GM12878 (cell line): ENCODE measurements around the gene LIPG. TPM values are rescaled to one million over a fixed set of nuclear protein-coding genes. Genes with fewer than 3 reads are reported as not detected.

ENCODE experiments used
- ATAC-seq: fragments of 200-7000 bp; cut with Tn5 transposase; 3 replicates; pipeline ENCODE4 v1.9.1; 2020; ENCODE audit warnings: mild to moderate bottlenecking, moderate library complexity
- BruUV-seq: library from RNA; stranded (reverse); fragments of 400-500 nt; replicated peaks from 2 replicates; lab custom pipeline; 2021; lab: Mats Ljungman, UMichigan
- CTCF ChIA-PET: fragments of 300-600 bp; sonication (Branson Sonifier 250); formaldehyde crosslinking; extraction: SDS; loops from one replicate; lab custom pipeline; 2021; ENCODE audit warnings: inconsistent platforms; lab: Yijun Ruan, JAX
- POLR2A ChIA-PET: fragments of 350-600 bp; formaldehyde crosslinking; extraction: SDS; loops from one replicate; lab custom pipeline; 2021; ENCODE audit warnings: inconsistent platforms; lab: Charles Lee
- RAD21 ChIA-PET: fragments of 300-600 bp; sonication (Branson Sonifier 250); formaldehyde crosslinking; loops from one replicate; lab custom pipeline; 2023; ENCODE audit warnings: antibody characterized with exemption; ENCODE audit not compliant: unreplicated experiment; lab: Charles Lee
- SMC1A ChIA-PET: fragments of 300-600 bp; sonication (Branson Sonifier 250); formaldehyde crosslinking; loops from one replicate; lab custom pipeline; 2023; ENCODE audit not compliant: unreplicated experiment, uncharacterized antibody; lab: Charles Lee
- DNase-seq: peaks from one replicate; pipeline ENCODE4 v3.0.0-alpha.2; 2011; ENCODE audit warnings: low read depth, low spot score
- FAIRE-seq: peaks from 3 replicates; lab custom pipeline; 2011; peaks lifted over from hg19 to GRCh38; lab: Jason Lieb, UNC
- H2AFZ ChIP-seq: 2 replicates; pipeline ENCODE4 v1.6.0; 2011; ENCODE audit warnings: low read depth, low read length, control low read depth; ENCODE audit not compliant: control insufficient read depth
- H3K27ac ChIP-seq: 2 replicates; pipeline ENCODE4 v1.5.1; 2011; ENCODE audit warnings: control low read depth; ENCODE audit not compliant: control insufficient read depth, insufficient read depth
- H3K27me3 ChIP-seq, 2 experiments: replicated peaks in 1 of 2; 2 replicates each; pipeline versions ENCODE4 v1.6.0 to v1.6.1; 2011; ENCODE audit warnings: low read length in 1 of 2; ENCODE audit not compliant: control insufficient read depth in 2 of 2, insufficient read depth in 2 of 2
- H3K36me3 ChIP-seq, 2 experiments: 2 replicates each; pipeline ENCODE4 v1.5.1; 2011; ENCODE audit warnings: low read length in 1 of 2; ENCODE audit not compliant: control insufficient read depth in 2 of 2, insufficient read depth in 2 of 2
- H3K4me1 ChIP-seq: 2 replicates; pipeline ENCODE4 v1.6.1; 2011; ENCODE audit warnings: mild to moderate bottlenecking, low read length, moderate library complexity, mixed read lengths; ENCODE audit not compliant: control insufficient read depth, insufficient read depth
- H3K4me2 ChIP-seq: 2 replicates; pipeline ENCODE4 v1.6.0; 2011; ENCODE audit warnings: control low read depth; ENCODE audit not compliant: control insufficient read depth, insufficient read depth
- H3K4me3 ChIP-seq: fragments of 200-600 bp; sonication (generic); 2 replicates; pipeline ENCODE4 v1.5.1; 2016
- H3K79me2 ChIP-seq: 2 replicates; pipeline ENCODE4 v1.6.0; 2011; ENCODE audit warnings: low read length; ENCODE audit not compliant: control insufficient read depth, insufficient read depth
- H3K9ac ChIP-seq: 2 replicates; pipeline ENCODE4 v1.8.0; 2011; ENCODE audit warnings: low read length, control low read depth, mixed read lengths; ENCODE audit not compliant: control insufficient read depth, insufficient read depth
- H3K9me3 ChIP-seq: replicated peaks from 3 replicates; pipeline ENCODE4 v1.5.1; 2011; ENCODE audit warnings: mild to moderate bottlenecking, low read length; ENCODE audit not compliant: control insufficient read depth, insufficient read depth
- H4K20me1 ChIP-seq: 2 replicates; pipeline ENCODE4 v1.6.0; 2011; ENCODE audit not compliant: control insufficient read depth, insufficient read depth
- CREB1 ChIP-seq: IDR thresholded peaks from 2 replicates; pipeline ENCODE4 v1.6.1; 2012; ENCODE audit warnings: low read depth, mild to moderate bottlenecking, inconsistent platforms
- ETV6 ChIP-seq, 2 experiments: fragments of 450-650 bp in 1 of 2; IDR thresholded peaks in 1 of 2; conservative IDR thresholded peaks in 1 of 2; 2 replicates each; pipeline ENCODE4 v1.6.1; 2014; ENCODE audit warnings: antibody characterized with exemption in 1 of 2, borderline replicate concordance in 1 of 2, low read depth in 1 of 2, mild to moderate bottlenecking in 1 of 2, moderate library complexity in 1 of 2
- NRF1 ChIP-seq: conservative IDR thresholded peaks from 2 replicates; pipeline ENCODE4 v1.6.1; 2011; ENCODE audit warnings: mild to moderate bottlenecking, low read depth, low read length, improper control_type of control experiment
- POLR2A ChIP-seq: IDR thresholded peaks from 2 replicates; pipeline ENCODE4 v1.6.1; 2011; ENCODE audit warnings: low read depth, mild to moderate bottlenecking, low read length
- SMAD5 ChIP-seq: IDR thresholded peaks from 2 replicates; pipeline ENCODE4 v1.6.1; 2016; ENCODE audit warnings: antibody characterized with exemption, low read depth
- SREBF2 ChIP-seq: IDR thresholded peaks from 2 replicates; pipeline ENCODE4 v1.6.1; 2012; ENCODE audit warnings: mild to moderate bottlenecking, low read length
- WRNIP1 ChIP-seq: IDR thresholded peaks from 2 replicates; pipeline ENCODE4 v1.6.1; 2011; ENCODE audit warnings: low read depth, low read length, improper control_type of control experiment, borderline replicate concordance
- ZNF217 ChIP-seq: fragments of 450-650 bp; IDR thresholded peaks from 2 replicates; pipeline ENCODE4 v1.6.1; 2017; ENCODE audit warnings: antibody characterized with exemption, mild to moderate bottlenecking
- WGBS: methylation state at CpG from one replicate; pipeline ENCODE4 v1.1.6; 2016; ENCODE audit warnings: low lambda C conversion rate; ENCODE audit not compliant: insufficient replicate concordance, insufficient coverage; ENCODE audit errors: missing lambda C conversion rate; 5-methylcytosine and 5-hydroxymethylcytosine counted together
- in situ Hi-C: fragments of 300-500 bp; cut with MboI; formaldehyde crosslinking; loops from 9 replicates; pipeline ENCODE4 v1.14.3; 2018; ENCODE audit warnings: mixed read lengths
- intact Hi-C: fragments of 100-400 bp; cut with micrococcal nuclease; formaldehyde crosslinking; loops from one replicate; pipeline ENCODE4 v1.14.2; 2022; ENCODE audit not compliant: unreplicated experiment
- polyA plus RNA-seq, 11 experiments: library from polyadenylated mRNA; depleted of rRNA in 4 of 11; unstranded in 6 of 11; stranded (reverse) in 5 of 11; fragments of >200 nt; fragmentation: Nextera tagmentation in 4 of 11; fragmentation: Illumina TruSeq in 1 of 11; extraction: Ambion mirVana in 4 of 11; extraction: Trizol in 1 of 11; gene quantifications; 1 replicate in 1 of 11; 2 replicates in 10 of 11; pipeline versions ENCODE4 v1.2.1 to v1.2.3, GENCODE V29; 2011 to 2016; ENCODE audit warnings: inconsistent platforms in 2 of 11, missing spikeins in 2 of 11, low read depth in 1 of 11
- total RNA-seq, 4 experiments: library from RNA; depleted of rRNA in 3 of 4; stranded (reverse); fragments of >200 nt in 3 of 4; fragmentation: Illumina TruSeq in 1 of 4; extraction: Trizol in 1 of 4; gene quantifications; 2 replicates each; pipeline versions ENCODE4 v1.2.1 to v1.2.3, GENCODE V29; 2013 to 2021
- TF ChIP-seq, protein P1 (sequence below): IDR thresholded peaks from 2 replicates; pipeline ENCODE4 v1.6.1; 2011; ENCODE audit warnings: low read depth, low read length, improper control_type of control experiment, borderline replicate concordance

The LIPG gene
- total and polyA plus RNA-seq, 10 of the 15 experiments (the other 5 are each of a cell fraction or from before 2014, with no cell fraction given), result 0.04 to 0.55 (median 0.18) TPM; not detected in 1

DNA sequence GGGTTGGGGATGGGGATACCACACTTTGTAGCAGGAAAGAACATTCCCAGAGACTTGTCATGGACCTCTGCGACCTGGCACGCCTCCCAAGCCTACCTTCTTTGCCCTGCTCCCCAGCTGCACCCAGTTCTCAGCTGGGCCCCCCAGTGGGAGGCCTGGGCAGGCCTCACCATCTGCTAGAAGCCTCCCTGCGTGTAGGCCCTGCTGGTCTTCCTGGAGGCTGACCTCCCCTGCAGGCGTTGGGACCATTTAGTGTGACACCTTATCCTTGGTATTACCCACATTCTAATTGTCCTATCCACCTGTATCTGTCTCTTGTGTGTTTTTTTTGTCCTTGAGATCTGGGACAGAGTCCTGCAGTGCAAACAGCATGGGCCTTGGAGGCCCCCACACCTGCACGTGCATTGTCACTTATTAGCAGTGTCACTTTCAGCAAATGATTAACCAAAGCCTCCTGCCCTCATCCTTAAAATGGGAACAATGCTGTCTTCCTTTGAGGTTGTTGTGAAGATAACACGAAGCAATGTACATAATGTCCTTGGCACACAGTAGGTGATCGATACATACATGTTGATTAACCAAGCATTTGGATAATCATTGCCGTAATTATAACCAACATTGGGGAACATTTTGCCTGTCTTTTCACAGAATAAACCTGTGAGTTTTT, 77.2 kb downstream of the LIPG start:
- Histone ChIP-seq H3K79me2 (no peaks in the 10 kb centered on the region), H3K9me3 (no peaks in the 10 kb centered on the region), H3K9ac (no peak overlapping the region)
- SMC1A ChIA-PET, result no interaction called here
- no peak for TF ChIP-seq SREBF2
- no peak for TF ChIP-seq SMAD5
- no peak for TF ChIP-seq NRF1
- TF ChIP-seq CREB1, result no peak
- TF ChIP-seq WRNIP1, result no peak
- TF ChIP-seq ZNF217, result no peak
- TF ChIP-seq POLR2A, result no peak
- TF ChIP-seq ETV6 (conservative IDR thresholded peaks at IDR 0.05 in 1 of 2, IDR thresholded peaks at IDR 0.05 in 1 of 2; ENCODE audit: borderline replicate concordance in 1 of 2, low read depth in 1 of 2), result no peak
- TF ChIP-seq, protein P1, sequence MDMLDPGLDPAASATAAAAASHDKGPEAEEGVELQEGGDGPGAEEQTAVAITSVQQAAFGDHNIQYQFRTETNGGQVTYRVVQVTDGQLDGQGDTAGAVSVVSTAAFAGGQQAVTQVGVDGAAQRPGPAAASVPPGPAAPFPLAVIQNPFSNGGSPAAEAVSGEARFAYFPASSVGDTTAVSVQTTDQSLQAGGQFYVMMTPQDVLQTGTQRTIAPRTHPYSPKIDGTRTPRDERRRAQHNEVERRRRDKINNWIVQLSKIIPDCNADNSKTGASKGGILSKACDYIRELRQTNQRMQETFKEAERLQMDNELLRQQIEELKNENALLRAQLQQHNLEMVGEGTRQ, result no peak
- TF ChIP-seq, all 136 proteins: peak for 0
- Histone ChIP-seq H3K4me1 (no peaks in the 10 kb centered on the region), H3K4me2 (no peak overlapping the region), H3K4me3 (no peak overlapping the region), H2AFZ (no peak overlapping the region), H3K36me3 (no peaks in the 10 kb centered on the region), H4K20me1 (no peaks in the 10 kb centered on the region), H3K27me3 (no peaks in the 10 kb centered on the region), H3K27ac (no peak overlapping the region)
- 30% methylated on average over 8 of the region's 8 CpGs for WGBS
- CTCF ChIA-PET, result no interaction called here
- no peak for DNase-seq
- in situ Hi-C loops, result no loop called here
- intact Hi-C loops, result loop anchor here (10.0 kb wide), 1 partner anchor 56 kb away; no protein-coding TSS in a partner anchor
- POLR2A ChIA-PET, result no interaction called here
- no TSS peak for BruUV-seq
- no peak for FAIRE-seq
- RAD21 ChIA-PET, result no interaction called here
- no peak for ATAC-seq
